ENCODE measurements around the gene PKIB. TPM values are rescaled to one million over a fixed set of nuclear protein-coding genes. Genes with fewer than 3 reads are reported as not detected.

The PKIB gene
- total RNA-seq, 1 donor from 2014 or later = 3.6 TPM

- no peak for DNase-seq (ENCODE audit: low read depth)
These were observed 56.2 kb downstream of the PKIB start for GRCh38 chr6:122666418-122666817.

GRCh38 chr6:122669418-122669817 is 59.2 kb downstream of the PKIB start:
- DNase-seq (ENCODE audit: low read depth) = no peak

GRCh38 chr6:122669868-122670267 is 59.7 kb downstream of the PKIB start:
- DNase-seq (ENCODE audit: low read depth) = peak; percentile 45

DNA sequence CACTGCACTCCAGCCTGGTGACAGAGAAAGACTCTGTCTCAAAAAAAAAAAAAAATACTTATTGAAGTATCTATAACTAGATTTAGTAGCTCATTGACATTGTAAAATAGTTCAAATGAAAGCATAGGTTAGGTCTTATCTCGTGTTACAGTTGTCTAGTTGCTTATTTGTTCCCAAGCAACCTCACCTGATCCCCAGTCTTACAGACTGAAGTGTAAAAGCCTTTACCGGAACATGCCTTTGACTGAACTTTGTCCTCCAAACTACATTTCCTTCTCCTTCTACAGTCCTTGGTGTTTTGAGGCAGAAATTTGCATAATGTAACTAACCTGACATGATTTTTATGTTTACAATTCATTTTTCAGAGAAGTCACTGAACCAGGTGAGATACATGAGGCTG is 61.0 kb downstream of the PKIB start:
- no peak for DNase-seq (ENCODE audit: low read depth)

- DNase-seq (ENCODE audit: low read depth) = peak; percentile 69
These were observed 63.2 kb downstream of the PKIB start for GRCh38 chr6:122673343-122673961.

DNA sequence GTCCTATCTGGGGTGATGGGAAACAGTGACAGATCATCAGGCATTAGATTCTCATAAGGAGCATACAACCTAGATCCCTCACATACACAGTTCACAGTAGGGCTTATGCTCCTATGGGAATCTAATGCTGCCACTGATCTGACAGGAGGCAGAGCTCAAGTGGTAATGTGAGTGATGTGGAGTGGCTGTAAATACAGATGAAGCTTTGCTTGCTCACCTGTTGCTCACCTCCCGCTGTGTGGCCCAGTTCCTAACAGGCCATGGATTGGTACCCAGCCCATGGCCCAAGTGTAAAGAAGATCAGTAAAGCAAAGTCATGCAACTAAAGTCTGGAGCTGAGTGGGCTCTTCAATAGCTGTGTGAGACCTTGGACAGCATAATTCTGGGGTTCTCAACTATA is 65.9 kb downstream of the PKIB start:
- no peak for DNase-seq (ENCODE audit: low read depth)

GRCh38 chr6:122676688-122677087 is 66.5 kb downstream of the PKIB start:
- DNase-seq (ENCODE audit: low read depth) = no peak

GRCh38 chr6:122677406-122677805 is 67.2 kb downstream of the PKIB start:
- no peak for DNase-seq (ENCODE audit: low read depth)

DNA sequence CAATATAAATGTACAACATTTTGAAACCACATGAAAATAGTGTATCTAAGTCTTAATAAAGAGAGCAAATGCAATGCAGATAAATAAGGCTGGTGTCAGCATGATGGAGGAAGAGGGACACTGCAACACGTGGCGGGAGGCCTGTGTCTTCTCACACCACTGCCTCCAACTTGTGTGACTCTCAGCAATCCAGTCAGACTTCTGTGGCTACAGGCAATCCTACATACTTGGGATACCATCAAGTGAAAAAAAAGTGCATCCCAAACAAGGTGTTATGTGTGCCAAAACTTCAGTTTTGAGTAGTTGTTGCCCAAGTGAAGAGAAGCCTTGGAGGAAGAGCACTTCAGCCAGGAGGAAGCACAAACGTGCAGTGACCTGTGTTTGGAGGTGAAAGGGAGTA is 68.6 kb downstream of the PKIB start:
- DNase-seq (ENCODE audit: low read depth) = no peak

GRCh38 chr6:122681705-122682104 is 71.5 kb downstream of the PKIB start:
- no peak for DNase-seq (ENCODE audit: low read depth)

DNA sequence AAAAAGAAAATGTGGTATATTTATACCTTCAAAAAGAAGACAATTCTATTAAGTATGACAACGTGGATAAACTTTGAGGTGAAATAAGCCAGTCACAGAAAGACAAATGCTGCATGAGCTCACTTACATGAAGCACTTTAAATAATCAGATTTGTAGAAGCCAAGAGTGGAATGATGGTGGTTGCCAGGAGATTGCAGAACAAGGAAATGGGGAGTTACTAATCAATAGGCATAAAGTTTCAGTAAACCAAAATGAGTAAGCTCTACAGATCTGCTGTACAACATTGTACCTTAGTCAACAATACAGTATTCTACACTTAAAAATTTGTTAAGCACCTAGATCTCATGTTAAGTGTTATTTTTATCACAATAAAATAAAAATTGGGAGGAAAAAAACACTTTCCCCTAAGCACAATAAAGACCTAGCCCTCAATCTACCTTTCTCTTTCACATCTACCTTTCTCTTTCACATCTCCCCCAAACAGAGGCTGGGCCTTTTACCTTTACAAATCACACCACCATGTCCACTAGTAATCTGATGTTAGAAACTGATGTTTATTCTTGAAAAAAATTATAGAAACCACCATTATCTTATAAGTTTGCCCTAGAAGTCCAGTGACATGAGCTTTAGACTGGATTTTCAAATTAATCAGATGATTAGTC is 73.9 kb downstream of the PKIB start:
- peak; percentile 11 for DNase-seq (ENCODE audit: low read depth)

GRCh38 chr6:122692175-122692598 is 82.0 kb downstream of the PKIB start:
- peak; percentile 85 for DNase-seq (ENCODE audit: low read depth)

- no peak for DNase-seq (ENCODE audit: low read depth)
These were observed 82.8 kb downstream of the PKIB start for GRCh38 chr6:122692807-122693580.

DNA sequence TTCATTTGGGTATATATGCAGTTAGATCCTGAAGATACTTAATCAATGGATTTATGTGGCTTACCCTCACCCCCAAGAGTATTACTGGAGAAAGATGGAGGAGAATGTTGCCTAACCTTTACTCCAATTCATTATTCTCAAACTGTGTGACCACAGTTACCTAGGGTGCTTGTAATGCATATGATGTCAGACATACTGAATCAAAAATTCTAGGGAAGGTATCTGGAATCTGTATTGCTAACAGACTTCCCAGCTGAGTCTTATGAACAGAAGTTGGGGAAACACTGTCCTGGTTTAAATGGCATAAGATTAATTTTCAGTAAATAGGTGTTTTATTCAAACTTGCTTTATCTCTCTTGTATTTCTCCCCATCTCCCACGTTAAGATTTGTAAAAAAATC is 83.9 kb downstream of the PKIB start:
- DNase-seq (ENCODE audit: low read depth) = no peak

GRCh38 chr6:122694602-122695001 is 84.4 kb downstream of the PKIB start:
- no peak for DNase-seq (ENCODE audit: low read depth)

DNA sequence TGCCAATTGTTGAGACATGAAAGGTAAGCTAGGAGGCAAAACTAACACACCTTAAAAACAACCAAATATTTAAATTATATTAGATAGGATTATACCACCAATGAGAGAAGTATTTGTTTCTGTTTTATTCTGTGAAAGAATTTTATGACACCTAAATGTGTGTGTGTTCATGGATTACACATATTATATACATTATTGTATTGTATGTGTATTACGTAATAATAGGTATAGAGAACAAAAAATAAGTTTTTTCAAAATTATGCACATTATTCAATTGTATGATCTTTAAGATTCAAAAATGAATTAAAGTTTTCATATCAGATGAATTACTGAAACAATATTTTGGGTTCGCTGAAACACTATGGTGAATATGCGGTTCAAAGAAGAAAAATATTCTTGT is 85.0 kb downstream of the PKIB start:
- DNase-seq (ENCODE audit: low read depth) = no peak

- DNase-seq (ENCODE audit: low read depth) = peak; percentile 82
These were observed 85.9 kb downstream of the PKIB start for GRCh38 chr6:122696079-122696478.

DNA sequence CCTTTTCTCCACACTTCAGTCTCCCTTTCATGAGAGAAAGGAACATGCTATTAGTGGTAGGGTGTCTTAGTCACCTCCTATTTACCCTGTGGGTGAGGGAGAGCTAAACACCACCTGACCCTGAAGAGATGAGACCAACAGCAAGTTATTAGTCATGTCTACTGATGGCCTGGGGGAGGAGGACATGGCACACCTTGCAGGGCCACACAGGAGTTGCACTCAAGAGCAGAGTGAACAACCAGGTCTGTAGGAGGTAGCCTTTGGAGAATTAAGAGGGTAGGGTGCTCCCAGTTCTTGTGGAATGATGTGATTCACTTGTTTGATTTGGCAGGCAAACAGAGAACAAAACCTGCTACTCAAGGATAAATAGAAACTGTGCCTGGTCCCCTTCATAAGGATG is 86.6 kb downstream of the PKIB start:
- DNase-seq (ENCODE audit: low read depth) = peak; percentile 91

DNA sequence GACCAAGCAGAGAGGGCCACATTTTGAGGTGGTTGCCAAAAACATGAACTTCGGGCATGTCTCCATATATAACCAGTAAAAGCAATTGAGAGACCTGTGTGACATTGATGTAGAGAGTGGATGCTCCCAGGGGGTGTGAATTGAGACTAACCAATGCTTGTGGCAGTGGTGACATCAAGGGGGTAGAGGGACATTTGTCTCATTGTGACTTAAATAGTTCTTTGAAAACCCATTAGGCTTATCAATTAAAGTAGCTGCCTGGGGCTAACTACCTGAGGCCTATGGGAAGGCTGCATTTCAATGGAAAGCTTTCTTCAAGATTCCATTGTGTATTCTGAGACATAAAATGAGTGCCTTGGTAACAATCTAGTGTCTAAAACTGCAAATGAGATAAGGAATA is 87.3 kb downstream of the PKIB start:
- DNase-seq (ENCODE audit: low read depth) = no peak

DNA sequence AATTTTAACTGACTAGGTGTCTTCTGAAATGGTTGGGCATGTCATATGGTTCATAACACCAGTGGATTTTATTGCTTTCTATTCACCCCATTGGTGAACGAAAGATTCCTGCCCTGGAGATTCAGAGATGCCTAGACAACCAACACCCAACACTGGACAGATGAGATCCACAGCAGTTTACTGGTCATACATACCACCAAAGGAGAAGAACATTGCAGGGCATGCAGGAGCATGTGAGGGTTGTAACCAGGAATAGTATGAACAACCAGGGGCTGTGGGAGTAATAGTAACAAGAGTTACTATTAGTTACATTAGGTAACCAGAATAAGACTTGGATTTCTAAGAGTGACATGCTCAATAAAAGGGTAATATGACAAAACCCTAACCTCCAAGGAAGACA is 91.5 kb downstream of the PKIB start:
- no peak for DNase-seq (ENCODE audit: low read depth)

DNA sequence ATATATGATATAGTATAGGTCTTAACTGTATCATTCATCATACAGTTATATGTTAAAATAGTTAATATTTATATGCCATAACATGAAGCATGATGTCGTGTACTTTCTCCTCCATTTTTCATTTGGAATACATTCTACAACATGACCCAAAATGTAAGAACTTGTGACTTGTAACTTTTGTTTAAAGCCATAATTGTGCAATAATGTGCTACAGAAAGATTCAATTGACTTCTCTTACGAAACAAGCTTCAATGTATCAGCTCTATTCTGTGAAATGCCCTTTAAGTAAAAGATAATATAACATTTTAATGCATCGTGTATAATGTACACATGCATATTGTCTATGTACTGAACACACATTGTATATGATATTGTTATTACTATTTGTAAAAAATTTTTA is 92.6 kb downstream of the PKIB start:
- peak; percentile 13 for DNase-seq (ENCODE audit: low read depth)

DNA sequence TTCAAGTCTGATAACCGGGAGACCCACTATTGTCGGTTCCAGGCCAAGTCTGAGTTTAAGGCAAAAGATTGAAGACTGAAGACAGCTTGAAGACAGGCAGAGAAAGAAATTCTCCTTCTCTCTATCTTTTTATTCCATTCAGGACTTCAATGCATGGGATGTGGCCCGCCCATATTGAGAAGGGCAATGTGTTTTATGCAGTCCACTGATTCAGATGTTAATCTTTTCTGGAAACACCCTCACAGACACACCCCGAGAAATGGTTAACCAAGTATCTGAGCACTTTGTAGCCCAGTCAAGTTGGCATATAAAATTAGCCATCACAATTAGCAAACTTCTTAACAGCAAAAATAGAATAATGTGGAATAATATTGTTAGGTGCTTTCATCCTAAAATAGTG is 93.9 kb downstream of the PKIB start:
- peak; percentile 59 for DNase-seq (ENCODE audit: low read depth)

GRCh38 chr6:122709922-122710512 is 99.8 kb downstream of the PKIB start:
- DNase-seq (ENCODE audit: low read depth) = no peak

Data from renal cortical epithelial cell (primary cell).